ENCODE measurements around the gene PKDCC.
"Not testable (repeated sequence)": the region's sequence is repeated elsewhere in the genome, so short reads cannot be mapped to it uniquely, and the experiment has no call there.

Gene PKDCC

DNA sequence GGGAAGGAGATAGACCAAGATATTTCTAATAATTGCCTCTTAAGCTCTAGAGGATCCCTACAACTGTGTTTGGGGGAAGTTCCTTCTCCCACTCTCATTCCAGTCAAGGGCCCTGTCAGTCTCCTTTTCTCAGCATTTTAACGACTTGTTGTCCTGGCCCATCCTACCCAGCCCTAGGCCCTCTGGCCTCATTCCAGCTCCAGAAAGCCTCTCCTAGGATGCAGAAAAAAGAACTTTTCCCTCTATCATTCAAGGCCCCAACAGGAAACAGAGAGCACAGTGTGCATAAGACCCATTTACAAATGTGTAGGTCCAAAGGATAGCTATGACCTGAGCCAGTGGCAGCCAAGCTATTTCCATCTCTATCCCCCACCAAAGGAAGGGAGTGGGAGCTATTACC, 14.0 kb downstream of the PKDCC start:
- H3K4me3 ChIP-seq (ENCODE audit: low read depth, low read length) = no peak overlapping the region
- TF ChIP-seq, protein P1, sequence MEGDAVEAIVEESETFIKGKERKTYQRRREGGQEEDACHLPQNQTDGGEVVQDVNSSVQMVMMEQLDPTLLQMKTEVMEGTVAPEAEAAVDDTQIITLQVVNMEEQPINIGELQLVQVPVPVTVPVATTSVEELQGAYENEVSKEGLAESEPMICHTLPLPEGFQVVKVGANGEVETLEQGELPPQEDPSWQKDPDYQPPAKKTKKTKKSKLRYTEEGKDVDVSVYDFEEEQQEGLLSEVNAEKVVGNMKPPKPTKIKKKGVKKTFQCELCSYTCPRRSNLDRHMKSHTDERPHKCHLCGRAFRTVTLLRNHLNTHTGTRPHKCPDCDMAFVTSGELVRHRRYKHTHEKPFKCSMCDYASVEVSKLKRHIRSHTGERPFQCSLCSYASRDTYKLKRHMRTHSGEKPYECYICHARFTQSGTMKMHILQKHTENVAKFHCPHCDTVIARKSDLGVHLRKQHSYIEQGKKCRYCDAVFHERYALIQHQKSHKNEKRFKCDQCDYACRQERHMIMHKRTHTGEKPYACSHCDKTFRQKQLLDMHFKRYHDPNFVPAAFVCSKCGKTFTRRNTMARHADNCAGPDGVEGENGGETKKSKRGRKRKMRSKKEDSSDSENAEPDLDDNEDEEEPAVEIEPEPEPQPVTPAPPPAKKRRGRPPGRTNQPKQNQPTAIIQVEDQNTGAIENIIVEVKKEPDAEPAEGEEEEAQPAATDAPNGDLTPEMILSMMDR (IDR thresholded peaks at IDR 0.05; ENCODE audit: low read depth, low read length) = no peak

DNA sequence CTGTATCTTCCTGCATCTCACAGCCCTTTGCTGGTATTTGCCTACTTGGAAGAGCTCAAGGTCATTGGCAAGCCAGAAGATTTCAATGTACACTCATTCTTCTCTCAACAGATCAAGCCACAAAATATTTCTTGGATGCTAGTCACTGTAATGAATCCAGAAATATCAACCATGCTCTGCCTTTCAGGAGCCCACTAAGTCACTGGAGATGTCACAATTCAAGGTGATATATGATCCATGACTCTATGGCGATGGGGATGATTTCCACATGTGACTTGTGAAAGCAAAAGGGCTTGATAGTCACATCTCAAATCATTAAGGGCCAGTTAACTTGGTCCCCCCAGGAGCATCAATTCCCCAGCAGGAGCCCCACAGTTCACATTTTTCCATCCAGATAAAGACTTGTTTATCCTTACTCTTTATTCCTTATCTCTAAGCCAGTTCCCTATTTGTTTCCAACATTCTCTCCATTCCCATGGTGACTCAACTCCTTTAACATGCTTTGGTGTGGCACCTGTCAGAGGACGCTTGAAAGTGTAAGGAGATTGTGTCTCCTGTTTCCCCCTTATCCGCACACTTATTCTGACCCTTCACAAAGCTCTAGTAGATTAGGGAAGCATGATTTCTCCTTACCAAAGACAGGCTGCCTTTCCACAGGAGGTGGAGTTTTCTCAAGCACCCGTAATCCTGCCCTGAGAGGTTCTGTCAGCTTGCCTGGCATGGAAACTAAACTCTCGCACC, 15.8 kb downstream of the PKDCC start:
- TF ChIP-seq, protein P1 (IDR thresholded peaks at IDR 0.05; ENCODE audit: low read depth, low read length) = no peak
- no peak overlapping the region for H3K4me3 ChIP-seq (ENCODE audit: low read depth, low read length)

DNA sequence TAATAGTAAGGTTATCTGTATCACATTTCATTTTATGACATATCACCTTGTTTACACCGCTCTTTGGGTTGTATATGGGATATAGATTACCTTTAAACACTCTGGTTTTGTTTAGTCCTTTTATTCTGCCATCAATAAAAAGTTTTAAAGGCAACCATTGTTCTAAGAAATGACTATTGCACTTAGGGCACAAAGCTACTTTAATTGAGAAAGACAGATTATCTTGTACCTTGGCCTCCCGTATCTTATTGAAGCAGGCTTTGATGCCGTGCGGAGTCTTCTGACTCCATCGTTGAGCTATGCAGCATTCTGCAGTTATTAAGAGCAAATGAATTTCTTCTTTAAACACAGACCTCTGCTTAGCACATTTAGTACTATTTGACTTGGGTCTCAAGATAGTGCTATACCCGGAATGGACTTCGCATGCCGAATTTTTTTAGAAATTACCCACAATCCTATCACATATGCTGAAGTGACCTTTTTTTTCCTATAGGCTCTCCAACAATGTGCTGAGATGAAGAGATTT, 16.7 kb downstream of the PKDCC start:
- H3K4me3 ChIP-seq (ENCODE audit: low read depth, low read length) = no peak overlapping the region
- TF ChIP-seq, protein P1 (IDR thresholded peaks at IDR 0.05; ENCODE audit: low read depth, low read length) = no peak

DNA sequence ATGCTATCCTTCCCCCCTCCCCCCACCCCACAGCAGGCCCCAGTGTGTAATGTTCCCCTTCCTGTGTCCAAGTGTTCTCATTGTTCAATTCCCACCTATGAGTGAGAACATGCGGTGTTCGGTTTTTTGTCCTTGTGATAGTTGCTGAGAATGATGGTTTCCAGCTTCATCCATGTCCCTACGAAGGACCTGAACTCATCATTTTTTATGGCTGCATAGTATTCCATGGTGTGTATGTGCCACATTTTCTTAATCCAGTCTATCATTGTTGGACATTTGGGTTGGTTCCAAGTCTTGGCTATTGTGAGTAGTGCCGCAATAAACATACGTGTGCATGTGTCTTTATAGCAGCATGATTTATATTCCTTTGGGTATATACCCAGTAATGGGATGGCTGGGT, 17.9 kb downstream of the PKDCC start:
- H3K4me3 ChIP-seq (ENCODE audit: low read depth, low read length) = not testable (repeated sequence)

DNA sequence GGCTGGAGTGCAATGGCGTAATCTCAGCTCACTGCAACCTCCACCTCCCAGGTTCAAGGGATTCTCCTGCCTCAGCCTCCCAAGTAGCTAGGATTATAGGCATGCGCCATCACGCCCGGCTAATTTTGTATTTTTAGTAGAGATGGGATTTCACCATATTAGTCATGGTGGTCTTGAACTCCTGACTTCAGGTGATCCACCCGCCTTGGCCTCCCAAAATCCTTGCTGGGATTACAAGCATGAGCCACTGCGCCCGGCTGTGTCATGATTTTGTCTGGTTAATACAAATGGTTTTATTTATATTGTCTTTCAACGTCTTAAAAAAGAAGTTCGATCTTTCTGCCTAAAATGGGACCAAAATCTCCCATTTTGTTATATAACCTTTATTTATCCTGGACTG, 19.2 kb downstream of the PKDCC start:
- H3K4me3 ChIP-seq (ENCODE audit: low read depth, low read length) = not testable (repeated sequence)

DNA sequence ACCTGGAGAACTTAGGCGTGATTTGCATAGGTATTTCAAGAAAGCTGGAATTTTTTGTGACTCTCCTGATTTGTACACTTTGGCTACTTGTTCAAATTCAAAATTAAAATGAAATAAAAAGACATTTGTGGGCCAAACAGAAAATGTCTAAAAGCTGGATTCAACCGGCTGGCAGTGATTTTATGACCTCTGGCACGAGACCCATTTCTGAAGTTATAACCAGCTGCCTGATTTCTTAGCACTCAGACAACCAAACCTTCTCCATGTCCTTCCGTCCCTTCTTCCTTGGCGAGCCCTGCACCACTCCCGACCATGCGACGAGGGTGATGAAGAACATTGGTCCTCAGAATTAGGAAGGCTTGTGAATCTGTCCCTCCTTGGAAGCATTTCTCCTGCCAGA, 19.7 kb downstream of the PKDCC start:
- TF ChIP-seq, protein P1 (IDR thresholded peaks at IDR 0.05; ENCODE audit: low read depth, low read length) = no peak

DNA sequence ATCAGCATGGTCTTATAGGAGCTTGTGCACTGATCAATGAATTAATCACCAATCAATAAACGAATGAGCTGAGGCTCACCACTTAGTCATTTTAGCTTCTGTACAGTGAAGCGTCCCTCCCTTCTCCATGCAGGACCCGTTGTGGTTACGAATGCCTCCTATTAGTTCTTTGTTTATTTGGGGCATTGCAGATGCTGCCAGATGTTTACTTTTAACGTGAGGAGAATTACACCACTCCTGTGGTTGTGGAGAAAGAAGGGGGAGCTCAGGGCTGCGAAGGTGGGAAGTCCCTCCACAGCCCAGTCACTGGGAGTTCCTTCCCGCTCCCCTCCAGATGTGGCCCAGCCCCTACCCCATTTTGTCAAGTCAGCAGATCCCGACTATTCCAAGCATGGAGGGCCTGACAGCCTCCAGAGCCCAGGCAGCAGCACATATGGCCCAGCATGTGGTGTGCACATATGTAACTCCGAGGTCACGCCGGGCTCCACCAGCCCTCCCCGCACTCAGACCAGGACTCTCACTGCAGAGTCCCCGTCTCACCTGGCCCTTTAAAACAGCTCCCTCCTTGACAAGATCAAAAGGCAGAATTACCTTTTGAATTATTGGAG, 20.9 kb downstream of the PKDCC start:
- H3K4me3 ChIP-seq (ENCODE audit: low read depth, low read length) = no peak overlapping the region
- TF ChIP-seq, protein P1 (IDR thresholded peaks at IDR 0.05; ENCODE audit: low read depth, low read length) = no peak

More for the DNA sequence above, 19.7 kb downstream of the PKDCC start:
- H3K4me3 ChIP-seq (ENCODE audit: low read depth, low read length) = no peak overlapping the region

DNA sequence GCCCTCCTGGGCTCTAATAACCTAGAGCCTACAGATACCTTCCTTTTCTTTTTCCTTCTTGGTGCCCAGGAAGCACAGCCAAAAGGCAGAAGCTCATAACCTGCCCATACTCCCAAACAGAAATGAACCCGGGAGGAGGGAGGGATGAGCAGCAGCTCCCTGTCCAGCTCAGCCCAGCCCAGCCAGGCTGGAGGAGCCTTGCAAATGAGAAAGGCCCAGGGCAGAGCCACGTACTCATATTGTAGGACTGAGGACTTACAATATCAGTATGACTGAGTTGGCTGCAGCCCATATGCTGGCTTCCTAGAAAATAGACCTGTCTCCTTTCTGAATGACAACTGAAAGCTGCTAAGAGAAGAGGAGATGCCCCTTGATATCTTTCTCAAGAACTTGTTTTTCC, 21.7 kb downstream of the PKDCC start:
- TF ChIP-seq, protein P1 (IDR thresholded peaks at IDR 0.05; ENCODE audit: low read depth, low read length) = no peak
- no peak overlapping the region for H3K4me3 ChIP-seq (ENCODE audit: low read depth, low read length)
